GM12878 (cell line): ENCODE measurements around the gene FAM78A. TPM values are rescaled to one million over a fixed set of nuclear protein-coding genes. Genes with fewer than 3 reads are reported as not detected.

ENCODE experiments used
- ATAC-seq: fragments of 200-7000 bp; cut with Tn5 transposase; 3 replicates; pipeline ENCODE4 v1.9.1; 2020; ENCODE audit warnings: mild to moderate bottlenecking, moderate library complexity
- BruUV-seq: library from RNA; stranded (reverse); fragments of 400-500 nt; replicated peaks from 2 replicates; lab custom pipeline; 2021; lab: Mats Ljungman, UMichigan
- CTCF ChIA-PET: fragments of 300-600 bp; sonication (Branson Sonifier 250); formaldehyde crosslinking; extraction: SDS; loops from one replicate; lab custom pipeline; 2021; ENCODE audit warnings: inconsistent platforms; lab: Yijun Ruan, JAX
- POLR2A ChIA-PET: fragments of 350-600 bp; formaldehyde crosslinking; extraction: SDS; loops from one replicate; lab custom pipeline; 2021; ENCODE audit warnings: inconsistent platforms; lab: Charles Lee
- RAD21 ChIA-PET: fragments of 300-600 bp; sonication (Branson Sonifier 250); formaldehyde crosslinking; loops from one replicate; lab custom pipeline; 2023; ENCODE audit warnings: antibody characterized with exemption; ENCODE audit not compliant: unreplicated experiment; lab: Charles Lee
- SMC1A ChIA-PET: fragments of 300-600 bp; sonication (Branson Sonifier 250); formaldehyde crosslinking; loops from one replicate; lab custom pipeline; 2023; ENCODE audit not compliant: unreplicated experiment, uncharacterized antibody; lab: Charles Lee
- DNase-seq: peaks from one replicate; pipeline ENCODE4 v3.0.0-alpha.2; 2011; ENCODE audit warnings: low read depth, low spot score
- FAIRE-seq: peaks from 3 replicates; lab custom pipeline; 2011; peaks lifted over from hg19 to GRCh38; lab: Jason Lieb, UNC
- H2AFZ ChIP-seq: 2 replicates; pipeline ENCODE4 v1.6.0; 2011; ENCODE audit warnings: low read depth, low read length, control low read depth; ENCODE audit not compliant: control insufficient read depth
- H3K27ac ChIP-seq: 2 replicates; pipeline ENCODE4 v1.5.1; 2011; ENCODE audit warnings: control low read depth; ENCODE audit not compliant: control insufficient read depth, insufficient read depth
- H3K27me3 ChIP-seq, 2 experiments: replicated peaks in 1 of 2; 2 replicates each; pipeline versions ENCODE4 v1.6.0 to v1.6.1; 2011; ENCODE audit warnings: low read length in 1 of 2; ENCODE audit not compliant: control insufficient read depth in 2 of 2, insufficient read depth in 2 of 2
- H3K36me3 ChIP-seq, 2 experiments: 2 replicates each; pipeline ENCODE4 v1.5.1; 2011; ENCODE audit warnings: low read length in 1 of 2; ENCODE audit not compliant: control insufficient read depth in 2 of 2, insufficient read depth in 2 of 2
- H3K4me1 ChIP-seq: 2 replicates; pipeline ENCODE4 v1.6.1; 2011; ENCODE audit warnings: mild to moderate bottlenecking, low read length, moderate library complexity, mixed read lengths; ENCODE audit not compliant: control insufficient read depth, insufficient read depth
- H3K4me2 ChIP-seq: 2 replicates; pipeline ENCODE4 v1.6.0; 2011; ENCODE audit warnings: control low read depth; ENCODE audit not compliant: control insufficient read depth, insufficient read depth
- H3K4me3 ChIP-seq: fragments of 200-600 bp; sonication (generic); 2 replicates; pipeline ENCODE4 v1.5.1; 2016
- H3K79me2 ChIP-seq: 2 replicates; pipeline ENCODE4 v1.6.0; 2011; ENCODE audit warnings: low read length; ENCODE audit not compliant: control insufficient read depth, insufficient read depth
- H3K9ac ChIP-seq: 2 replicates; pipeline ENCODE4 v1.8.0; 2011; ENCODE audit warnings: low read length, control low read depth, mixed read lengths; ENCODE audit not compliant: control insufficient read depth, insufficient read depth
- H3K9me3 ChIP-seq: replicated peaks from 3 replicates; pipeline ENCODE4 v1.5.1; 2011; ENCODE audit warnings: mild to moderate bottlenecking, low read length; ENCODE audit not compliant: control insufficient read depth, insufficient read depth
- H4K20me1 ChIP-seq: 2 replicates; pipeline ENCODE4 v1.6.0; 2011; ENCODE audit not compliant: control insufficient read depth, insufficient read depth
- ASH2L ChIP-seq: fragments of 300-600, 200-600 bp; sonication (generic); IDR thresholded peaks from 2 replicates; pipeline ENCODE4 v1.6.1; 2017; ENCODE audit warnings: low read depth, mild to moderate bottlenecking, borderline replicate concordance
- CEBPB ChIP-seq, 2 experiments: fragments of 150-350 bp in 1 of 2; IDR thresholded peaks; 2 replicates each; pipeline ENCODE4 v1.6.1; 2012 to 2014; ENCODE audit warnings: low read depth in 2 of 2, low read length in 2 of 2, borderline replicate concordance in 1 of 2, inconsistent platforms in 1 of 2
- CHD1 ChIP-seq: IDR thresholded peaks from 2 replicates; pipeline ENCODE4 v1.6.1; 2012; ENCODE audit warnings: low read depth, low read length, improper control_type of control experiment
- FOS ChIP-seq: IDR thresholded peaks from 3 replicates; pipeline ENCODE4 v1.6.1; 2011; ENCODE audit warnings: borderline replicate concordance; ENCODE audit not compliant: insufficient read length; ENCODE audit errors: extremely low read depth
- MEF2A ChIP-seq: IDR thresholded peaks from 2 replicates; pipeline ENCODE4 v1.6.1; 2011; ENCODE audit warnings: low read depth, mild to moderate bottlenecking, low read length, moderate library complexity; ENCODE audit not compliant: insufficient read depth
- MEF2B ChIP-seq: fragments of 450-650 bp; IDR thresholded peaks from 2 replicates; pipeline ENCODE4 v1.6.1; 2018; ENCODE audit warnings: mild to moderate bottlenecking, moderate library complexity; ENCODE audit not compliant: partially characterized antibody, poor library complexity, severe bottlenecking
- MYB ChIP-seq: fragments of 150-350 bp; IDR thresholded peaks from 2 replicates; pipeline ENCODE4 v1.6.1; 2014; ENCODE audit warnings: mild to moderate bottlenecking, low read depth, low read length, borderline replicate concordance
- NBN ChIP-seq: fragments of 450-650 bp; IDR thresholded peaks from 2 replicates; pipeline ENCODE4 v1.6.1; 2016
- SRF ChIP-seq, 2 experiments: IDR thresholded peaks; 2 replicates each; pipeline ENCODE4 v1.6.1; 2011; ENCODE audit warnings: low read depth in 2 of 2, low read length in 2 of 2, mild to moderate bottlenecking in 1 of 2, moderate library complexity in 1 of 2
- TAF1 ChIP-seq: IDR thresholded peaks from 2 replicates; pipeline ENCODE4 v1.6.1; 2011; ENCODE audit warnings: mild to moderate bottlenecking, low read depth, low read length, borderline replicate concordance
- TCF12 ChIP-seq: IDR thresholded peaks from 2 replicates; pipeline ENCODE4 v1.6.1; 2011; ENCODE audit warnings: low read depth, mild to moderate bottlenecking, low read length
- WRNIP1 ChIP-seq: IDR thresholded peaks from 2 replicates; pipeline ENCODE4 v1.6.1; 2011; ENCODE audit warnings: low read depth, low read length, improper control_type of control experiment, borderline replicate concordance
- WGBS: methylation state at CpG from one replicate; pipeline ENCODE4 v1.1.6; 2016; ENCODE audit warnings: low lambda C conversion rate; ENCODE audit not compliant: insufficient replicate concordance, insufficient coverage; ENCODE audit errors: missing lambda C conversion rate; 5-methylcytosine and 5-hydroxymethylcytosine counted together
- in situ Hi-C: fragments of 300-500 bp; cut with MboI; formaldehyde crosslinking; loops from 9 replicates; pipeline ENCODE4 v1.14.3; 2018; ENCODE audit warnings: mixed read lengths
- intact Hi-C: fragments of 100-400 bp; cut with micrococcal nuclease; formaldehyde crosslinking; loops from one replicate; pipeline ENCODE4 v1.14.2; 2022; ENCODE audit not compliant: unreplicated experiment
- polyA plus RNA-seq, 11 experiments: library from polyadenylated mRNA; depleted of rRNA in 4 of 11; unstranded in 6 of 11; stranded (reverse) in 5 of 11; fragments of >200 nt; fragmentation: Nextera tagmentation in 4 of 11; fragmentation: Illumina TruSeq in 1 of 11; extraction: Ambion mirVana in 4 of 11; extraction: Trizol in 1 of 11; gene quantifications; 1 replicate in 1 of 11; 2 replicates in 10 of 11; pipeline versions ENCODE4 v1.2.1 to v1.2.3, GENCODE V29; 2011 to 2016; ENCODE audit warnings: inconsistent platforms in 2 of 11, missing spikeins in 2 of 11, low read depth in 1 of 11
- total RNA-seq, 4 experiments: library from RNA; depleted of rRNA in 3 of 4; stranded (reverse); fragments of >200 nt in 3 of 4; fragmentation: Illumina TruSeq in 1 of 4; extraction: Trizol in 1 of 4; gene quantifications; 2 replicates each; pipeline versions ENCODE4 v1.2.1 to v1.2.3, GENCODE V29; 2013 to 2021
- TF ChIP-seq, protein P1 (sequence below): fragments of 450-650 bp; conservative IDR thresholded peaks from 2 replicates; pipeline ENCODE4 v1.6.1; 2017; ENCODE audit warnings: mild to moderate bottlenecking, moderate library complexity
- TF ChIP-seq, protein P2 (sequence below): fragments of 150-350 bp; IDR thresholded peaks from 2 replicates; pipeline ENCODE4 v1.6.1; 2014; ENCODE audit warnings: mild to moderate bottlenecking, low read depth, low read length

The FAM78A gene
- total and polyA plus RNA-seq, 10 of the 15 experiments (the other 5 are each of a cell fraction or from before 2014, with no cell fraction given), result 0.18 to 32.5 (median 12.2) TPM

DNA sequence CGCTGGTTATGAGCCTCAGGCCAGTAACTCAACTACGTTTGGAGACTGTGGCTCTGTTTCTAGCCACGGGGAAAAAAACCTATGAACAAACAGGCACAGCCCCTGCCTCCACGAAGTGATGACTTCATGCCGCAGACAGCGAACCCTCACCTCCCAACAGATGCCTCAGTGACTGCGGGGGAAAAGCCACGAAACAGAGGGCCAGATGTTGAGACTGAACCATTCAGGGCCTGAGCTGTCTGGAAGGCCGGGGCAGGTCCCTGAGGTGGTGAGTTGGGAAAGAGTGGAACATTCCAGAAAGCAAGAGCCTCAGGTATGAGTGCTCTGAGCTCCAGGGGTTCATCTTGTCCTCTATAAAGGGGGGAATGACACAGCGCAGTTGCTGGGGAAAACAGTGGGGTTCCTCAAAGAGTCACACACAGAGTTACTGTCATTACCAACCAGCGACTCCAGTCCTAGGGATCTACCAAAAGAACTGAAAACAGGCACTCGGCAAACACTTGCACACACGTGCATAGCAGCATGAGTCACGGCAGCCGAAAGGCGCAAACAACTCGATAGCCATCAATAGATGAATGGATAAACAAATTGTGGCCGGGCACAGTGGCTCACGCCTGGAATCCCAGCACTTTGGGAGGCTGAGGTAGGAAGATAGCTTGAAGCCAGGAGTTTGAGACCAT lies 28.5 kb upstream of the FAM78A start:
- no peak for FAIRE-seq
- Histone ChIP-seq H3K79me2 (no peaks in the 10 kb centered on the region), H3K9me3 (no peaks in the 10 kb centered on the region), H3K4me2 (no peak overlapping the region), H4K20me1 (no peaks in the 10 kb centered on the region), H3K4me1 (no peaks in the 10 kb centered on the region), H3K36me3 (no peaks in the 10 kb centered on the region), H3K9ac (no peak overlapping the region), H3K4me3 (no peak overlapping the region), H2AFZ (no peak overlapping the region), H3K27me3 (no peaks in the 10 kb centered on the region), H3K27ac (no peak overlapping the region)
- intact Hi-C loops (no loop called here), in situ Hi-C loops (no loop called here)
- no peak for DNase-seq
- POLR2A ChIA-PET, result no interaction called here
- SMC1A ChIA-PET, result interaction anchor here (0.6 to 1.2 kb wide), 2 partner anchors 13 to 572 kb away, joined by 3 read pairs; no protein-coding TSS in a partner anchor
- WGBS, result 38% methylated on average over 19 of the region's 19 CpGs
- ATAC-seq, result no peak
- no peak for TF ChIP-seq MEF2B
- TF ChIP-seq, protein P1, sequence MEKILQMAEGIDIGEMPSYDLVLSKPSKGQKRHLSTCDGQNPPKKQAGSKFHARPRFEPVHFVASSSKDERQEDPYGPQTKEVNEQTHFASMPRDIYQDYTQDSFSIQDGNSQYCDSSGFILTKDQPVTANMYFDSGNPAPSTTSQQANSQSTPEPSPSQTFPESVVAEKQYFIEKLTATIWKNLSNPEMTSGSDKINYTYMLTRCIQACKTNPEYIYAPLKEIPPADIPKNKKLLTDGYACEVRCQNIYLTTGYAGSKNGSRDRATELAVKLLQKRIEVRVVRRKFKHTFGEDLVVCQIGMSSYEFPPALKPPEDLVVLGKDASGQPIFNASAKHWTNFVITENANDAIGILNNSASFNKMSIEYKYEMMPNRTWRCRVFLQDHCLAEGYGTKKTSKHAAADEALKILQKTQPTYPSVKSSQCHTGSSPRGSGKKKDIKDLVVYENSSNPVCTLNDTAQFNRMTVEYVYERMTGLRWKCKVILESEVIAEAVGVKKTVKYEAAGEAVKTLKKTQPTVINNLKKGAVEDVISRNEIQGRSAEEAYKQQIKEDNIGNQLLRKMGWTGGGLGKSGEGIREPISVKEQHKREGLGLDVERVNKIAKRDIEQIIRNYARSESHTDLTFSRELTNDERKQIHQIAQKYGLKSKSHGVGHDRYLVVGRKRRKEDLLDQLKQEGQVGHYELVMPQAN, result no peak
- TF ChIP-seq MYB, result no peak
- TF ChIP-seq CHD1, result no peak
- TF ChIP-seq FOS, result no peak
- TF ChIP-seq WRNIP1, result no peak
- no peak for TF ChIP-seq CEBPB (IDR thresholded peaks at IDR 0.05; ENCODE audit: borderline replicate concordance in 1 of 2, low read depth in 2 of 2, low read length in 2 of 2)
- TF ChIP-seq TCF12, result no peak
- TF ChIP-seq NBN, result no peak
- TF ChIP-seq SRF (IDR thresholded peaks at IDR 0.05; ENCODE audit: low read depth in 2 of 2, low read length in 2 of 2), result no peak
- TF ChIP-seq, protein P2, sequence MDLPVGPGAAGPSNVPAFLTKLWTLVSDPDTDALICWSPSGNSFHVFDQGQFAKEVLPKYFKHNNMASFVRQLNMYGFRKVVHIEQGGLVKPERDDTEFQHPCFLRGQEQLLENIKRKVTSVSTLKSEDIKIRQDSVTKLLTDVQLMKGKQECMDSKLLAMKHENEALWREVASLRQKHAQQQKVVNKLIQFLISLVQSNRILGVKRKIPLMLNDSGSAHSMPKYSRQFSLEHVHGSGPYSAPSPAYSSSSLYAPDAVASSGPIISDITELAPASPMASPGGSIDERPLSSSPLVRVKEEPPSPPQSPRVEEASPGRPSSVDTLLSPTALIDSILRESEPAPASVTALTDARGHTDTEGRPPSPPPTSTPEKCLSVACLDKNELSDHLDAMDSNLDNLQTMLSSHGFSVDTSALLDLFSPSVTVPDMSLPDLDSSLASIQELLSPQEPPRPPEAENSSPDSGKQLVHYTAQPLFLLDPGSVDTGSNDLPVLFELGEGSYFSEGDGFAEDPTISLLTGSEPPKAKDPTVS, result no peak
- no peak for TF ChIP-seq ASH2L
- no peak for TF ChIP-seq MEF2A
- no peak for TF ChIP-seq TAF1
- RAD21 ChIA-PET, result no interaction called here
- no TSS peak for BruUV-seq
- CTCF ChIA-PET, result no interaction called here
